H1 (cell line): ENCODE data around the gene MRPL55. TPM values are rescaled to one million over a fixed set of nuclear protein-coding genes. Genes with fewer than 3 reads are reported as not detected.

ENCODE experiments used
- POU5F1 ChIP-seq: IDR thresholded peaks from 2 replicates; pipeline ENCODE4 v1.6.1; 2011; ENCODE audit warnings: low read depth, mild to moderate bottlenecking, low read length, moderate library complexity
- polyA plus RNA-seq, 7 experiments: library from polyadenylated mRNA; depleted of rRNA in 3 of 7; stranded (reverse) in 5 of 7; unstranded in 2 of 7; fragments of >200 nt in 5 of 7; fragments of 200-250 nt in 2 of 7; gene quantifications; 1 replicate in 5 of 7; 2 replicates in 1 of 7; 4 replicates in 1 of 7; pipeline versions ENCODE4 v1.2.1 to v1.2.3, GENCODE V29; 2011 to 2013; ENCODE audit warnings: missing spikeins in 2 of 7, mixed read lengths in 2 of 7
- total RNA-seq: library from RNA; stranded (reverse); fragmentation: NEBNext Ultra II Directional; extraction: Animal tissue kit (Norgen Biotek cat#: 25700); gene quantifications from 2 replicates; pipeline ENCODE4 v1.2.1, GENCODE V29; 2021

Gene MRPL55
- total and polyA plus RNA-seq, 2 of the 8 experiments (the other 6 are each of a cell fraction or from before 2014, with no cell fraction given), result 59.0 to 244 TPM

GRCh38 chr1:228084325-228084724 is 24.8 kb downstream of the MRPL55 start (continued):
- TF ChIP-seq POU5F1, result no peak
